GM12878 (cell line): Measurements from ENCODE around the gene MEGF11. TPM values are rescaled to one million over a fixed set of nuclear protein-coding genes. Genes with fewer than 3 reads are reported as not detected.

Experiments
- ATAC-seq: fragments of 200-7000 bp; cut with Tn5 transposase; 3 replicates; pipeline ENCODE4 v1.9.1; 2020; ENCODE audit warnings: mild to moderate bottlenecking, moderate library complexity
- BruUV-seq: library from RNA; stranded (reverse); fragments of 400-500 nt; replicated peaks from 2 replicates; lab custom pipeline; 2021; lab: Mats Ljungman, UMichigan
- CTCF ChIA-PET: fragments of 300-600 bp; sonication (Branson Sonifier 250); formaldehyde crosslinking; extraction: SDS; loops from one replicate; lab custom pipeline; 2021; ENCODE audit warnings: inconsistent platforms; lab: Yijun Ruan, JAX
- POLR2A ChIA-PET: fragments of 350-600 bp; formaldehyde crosslinking; extraction: SDS; loops from one replicate; lab custom pipeline; 2021; ENCODE audit warnings: inconsistent platforms; lab: Charles Lee
- RAD21 ChIA-PET: fragments of 300-600 bp; sonication (Branson Sonifier 250); formaldehyde crosslinking; loops from one replicate; lab custom pipeline; 2023; ENCODE audit warnings: antibody characterized with exemption; ENCODE audit not compliant: unreplicated experiment; lab: Charles Lee
- SMC1A ChIA-PET: fragments of 300-600 bp; sonication (Branson Sonifier 250); formaldehyde crosslinking; loops from one replicate; lab custom pipeline; 2023; ENCODE audit not compliant: unreplicated experiment, uncharacterized antibody; lab: Charles Lee
- DNase-seq: peaks from one replicate; pipeline ENCODE4 v3.0.0-alpha.2; 2011; ENCODE audit warnings: low read depth, low spot score
- FAIRE-seq: peaks from 3 replicates; lab custom pipeline; 2011; peaks lifted over from hg19 to GRCh38; lab: Jason Lieb, UNC
- H2AFZ ChIP-seq: 2 replicates; pipeline ENCODE4 v1.6.0; 2011; ENCODE audit warnings: low read depth, low read length, control low read depth; ENCODE audit not compliant: control insufficient read depth
- H3K27ac ChIP-seq: 2 replicates; pipeline ENCODE4 v1.5.1; 2011; ENCODE audit warnings: control low read depth; ENCODE audit not compliant: control insufficient read depth, insufficient read depth
- H3K27me3 ChIP-seq, 2 experiments: replicated peaks in 1 of 2; 2 replicates each; pipeline versions ENCODE4 v1.6.0 to v1.6.1; 2011; ENCODE audit warnings: low read length in 1 of 2; ENCODE audit not compliant: control insufficient read depth in 2 of 2, insufficient read depth in 2 of 2
- H3K36me3 ChIP-seq, 2 experiments: 2 replicates each; pipeline ENCODE4 v1.5.1; 2011; ENCODE audit warnings: low read length in 1 of 2; ENCODE audit not compliant: control insufficient read depth in 2 of 2, insufficient read depth in 2 of 2
- H3K4me1 ChIP-seq: 2 replicates; pipeline ENCODE4 v1.6.1; 2011; ENCODE audit warnings: mild to moderate bottlenecking, low read length, moderate library complexity, mixed read lengths; ENCODE audit not compliant: control insufficient read depth, insufficient read depth
- H3K4me2 ChIP-seq: 2 replicates; pipeline ENCODE4 v1.6.0; 2011; ENCODE audit warnings: control low read depth; ENCODE audit not compliant: control insufficient read depth, insufficient read depth
- H3K4me3 ChIP-seq: fragments of 200-600 bp; sonication (generic); 2 replicates; pipeline ENCODE4 v1.5.1; 2016
- H3K79me2 ChIP-seq: 2 replicates; pipeline ENCODE4 v1.6.0; 2011; ENCODE audit warnings: low read length; ENCODE audit not compliant: control insufficient read depth, insufficient read depth
- H3K9ac ChIP-seq: 2 replicates; pipeline ENCODE4 v1.8.0; 2011; ENCODE audit warnings: low read length, control low read depth, mixed read lengths; ENCODE audit not compliant: control insufficient read depth, insufficient read depth
- H3K9me3 ChIP-seq: replicated peaks from 3 replicates; pipeline ENCODE4 v1.5.1; 2011; ENCODE audit warnings: mild to moderate bottlenecking, low read length; ENCODE audit not compliant: control insufficient read depth, insufficient read depth
- H4K20me1 ChIP-seq: 2 replicates; pipeline ENCODE4 v1.6.0; 2011; ENCODE audit not compliant: control insufficient read depth, insufficient read depth
- ATF2 ChIP-seq: IDR thresholded peaks from 2 replicates; pipeline ENCODE4 v1.6.1; 2012; ENCODE audit warnings: low read length, inconsistent platforms
- BCL11A ChIP-seq: IDR thresholded peaks from 2 replicates; pipeline ENCODE4 v1.6.1; 2011; ENCODE audit warnings: low read depth, low read length
- CHD2 ChIP-seq: IDR thresholded peaks from 2 replicates; pipeline ENCODE4 v1.6.1; 2011; ENCODE audit warnings: low read depth, low read length, improper control_type of control experiment, borderline replicate concordance
- JUND ChIP-seq: IDR thresholded peaks from 2 replicates; pipeline ENCODE4 v1.6.1; 2012; ENCODE audit warnings: low read depth, mild to moderate bottlenecking, low read length, improper control_type of control experiment, moderate library complexity
- LARP7 ChIP-seq: fragments of 450-650 bp; IDR thresholded peaks from 2 replicates; pipeline ENCODE4 v1.6.1; 2017; ENCODE audit warnings: mild to moderate bottlenecking
- MXI1 ChIP-seq: fragments of 150-350 bp; IDR thresholded peaks from 2 replicates; pipeline ENCODE4 v1.6.1; 2011; ENCODE audit warnings: low read depth, mild to moderate bottlenecking, inconsistent platforms, low read length, improper control_type of control experiment
- NFYB ChIP-seq: IDR thresholded peaks from 2 replicates; pipeline ENCODE4 v1.6.1; 2011; ENCODE audit warnings: low read depth, mild to moderate bottlenecking, low read length, improper control_type of control experiment, moderate library complexity; ENCODE audit not compliant: insufficient read depth
- PKNOX1 ChIP-seq: fragments of 450-650 bp; IDR thresholded peaks from 2 replicates; pipeline ENCODE4 v1.6.1; 2016; ENCODE audit warnings: mild to moderate bottlenecking
- POLR2A ChIP-seq: IDR thresholded peaks from 2 replicates; pipeline ENCODE4 v1.6.1; 2011; ENCODE audit warnings: low read depth, mild to moderate bottlenecking, low read length
- POLR2AphosphoS5 ChIP-seq: IDR thresholded peaks from 2 replicates; pipeline ENCODE4 v1.6.1; 2011; ENCODE audit warnings: mild to moderate bottlenecking, low read length, inconsistent platforms
- POU2F2 ChIP-seq: IDR thresholded peaks from 3 replicates; pipeline ENCODE4 v1.6.1; 2011; ENCODE audit warnings: low read depth, mild to moderate bottlenecking, low read length, borderline replicate concordance
- RAD51 ChIP-seq: fragments of 450-650 bp; IDR thresholded peaks from 2 replicates; pipeline ENCODE4 v1.6.1; 2016; ENCODE audit warnings: moderate library complexity, mild to moderate bottlenecking, inconsistent platforms
- SIN3A ChIP-seq: IDR thresholded peaks from 2 replicates; pipeline ENCODE4 v1.6.1; 2012; ENCODE audit warnings: low read depth, low read length, improper control_type of control experiment
- SREBF2 ChIP-seq: IDR thresholded peaks from 2 replicates; pipeline ENCODE4 v1.6.1; 2012; ENCODE audit warnings: mild to moderate bottlenecking, low read length
- STAT1 ChIP-seq: fragments of 450-650 bp; conservative IDR thresholded peaks from 2 replicates; pipeline ENCODE4 v1.6.1; 2014; ENCODE audit warnings: antibody characterized with exemption, mild to moderate bottlenecking
- TAF1 ChIP-seq: IDR thresholded peaks from 2 replicates; pipeline ENCODE4 v1.6.1; 2011; ENCODE audit warnings: mild to moderate bottlenecking, low read depth, low read length, borderline replicate concordance
- USF2 ChIP-seq: IDR thresholded peaks from 2 replicates; pipeline ENCODE4 v1.6.1; 2011; ENCODE audit warnings: low read depth, low read length, improper control_type of control experiment, borderline replicate concordance
- YY1 ChIP-seq: IDR thresholded peaks from 2 replicates; pipeline ENCODE4 v1.6.1; 2011; ENCODE audit warnings: low read depth, mild to moderate bottlenecking, low read length
- ZBTB33 ChIP-seq: fragments of 450-650 bp; IDR thresholded peaks from 2 replicates; pipeline ENCODE4 v1.6.1; 2017; ENCODE audit warnings: mild to moderate bottlenecking
- WGBS: methylation state at CpG from one replicate; pipeline ENCODE4 v1.1.6; 2016; ENCODE audit warnings: low lambda C conversion rate; ENCODE audit not compliant: insufficient replicate concordance, insufficient coverage; ENCODE audit errors: missing lambda C conversion rate; 5-methylcytosine and 5-hydroxymethylcytosine counted together
- in situ Hi-C: fragments of 300-500 bp; cut with MboI; formaldehyde crosslinking; loops from 9 replicates; pipeline ENCODE4 v1.14.3; 2018; ENCODE audit warnings: mixed read lengths
- intact Hi-C: fragments of 100-400 bp; cut with micrococcal nuclease; formaldehyde crosslinking; loops from one replicate; pipeline ENCODE4 v1.14.2; 2022; ENCODE audit not compliant: unreplicated experiment
- polyA plus RNA-seq, 11 experiments: library from polyadenylated mRNA; depleted of rRNA in 4 of 11; unstranded in 6 of 11; stranded (reverse) in 5 of 11; fragments of >200 nt; fragmentation: Nextera tagmentation in 4 of 11; fragmentation: Illumina TruSeq in 1 of 11; extraction: Ambion mirVana in 4 of 11; extraction: Trizol in 1 of 11; gene quantifications; 1 replicate in 1 of 11; 2 replicates in 10 of 11; pipeline versions ENCODE4 v1.2.1 to v1.2.3, GENCODE V29; 2011 to 2016; ENCODE audit warnings: inconsistent platforms in 2 of 11, missing spikeins in 2 of 11, low read depth in 1 of 11
- total RNA-seq, 4 experiments: library from RNA; depleted of rRNA in 3 of 4; stranded (reverse); fragments of >200 nt in 3 of 4; fragmentation: Illumina TruSeq in 1 of 4; extraction: Trizol in 1 of 4; gene quantifications; 2 replicates each; pipeline versions ENCODE4 v1.2.1 to v1.2.3, GENCODE V29; 2013 to 2021

The MEGF11 gene
- total and polyA plus RNA-seq, 10 of the 15 experiments (the other 5 are each of a cell fraction or from before 2014, with no cell fraction given), result 0.03 to 1.7 (median 0.49) TPM

- no peak for FAIRE-seq
- ChIA-PET SMC1A (interaction anchor here (0.6 to 3.8 kb wide), 11 partner anchors 12 to 423 kb away, joined by 3 to 17 read pairs (median 4); partner anchors contain the start of genes DIS3L and INTS14), RAD21 (interaction anchor here (0.9 to 4.0 kb wide), 12 partner anchors 31 to 423 kb away, joined by 3 to 34 read pairs (median 4); partner anchors contain the start of gene DENND4A), CTCF (interaction anchor here (0.8 to 5.4 kb wide), 9 partner anchors 11 to 232 kb away, joined by 3 to 38 read pairs (median 3); no protein-coding TSS in a partner anchor), POLR2A (interaction anchor here (0.7 to 2.9 kb wide), 9 partner anchors 8 to 423 kb away, joined by 3 to 19 read pairs (median 3); no protein-coding TSS in a partner anchor)
- Histone ChIP-seq H3K27ac (peak overlapping the region; percentile 80), H4K20me1 (no peaks in the 10 kb centered on the region), H3K4me3 (peak overlapping the region; percentile 71), H3K4me1 (no peaks in the 10 kb centered on the region), H3K36me3 (peaks cover 0 to 9% of the 10 kb centered on the region in 2 experiments; a peak in 2 of 4 replicates), H3K27me3 (no peaks in the 10 kb centered on the region), H3K9ac (peak overlapping the region; percentile 87), H3K4me2 (peak overlapping the region; percentile 87), H3K79me2 (peaks cover 63% of the 10 kb centered on the region), H2AFZ (peak overlapping the region; percentile 20), H3K9me3 (no peaks in the 10 kb centered on the region)
- TSS peak; percentile 56 for BruUV-seq
- peak; percentile 63 for ATAC-seq
- in situ Hi-C loops (no loop called here), intact Hi-C loops (loop anchor here (5.0 kb wide), 1 partner anchor 79 kb away; the partner anchor contains the start of gene DENND4A)
- no peak for DNase-seq
- WGBS, result 0% methylated on average over 2 of the region's 2 CpGs
- TF ChIP-seq SREBF2 (no peak), CHD2 (no peak), STAT1 (no peak), POLR2AphosphoS5 (peak; percentile 53; the same call in 1 of the 2 replicates), TAF1 (peak; percentile 38; the same call in 1 of the 2 replicates), JUND (no peak), LARP7 (no peak), USF2 (no peak), ATF2 (0 out of 2 replicates have a peak, but pooled peaks have one; percentile 17), PKNOX1 (peak; percentile 84), MXI1 (no peak), SIN3A (0 out of 2 replicates have a peak, but pooled peaks have one; percentile 30), BCL11A (no peak), POLR2A (0 out of 2 replicates have a peak, but pooled peaks have one; percentile 14), YY1 (peak; percentile 85), NFYB (0 out of 2 replicates have a peak, but pooled peaks have one; percentile 44), ZBTB33 (no peak), RAD51 (peak; percentile 10; the same call in 1 of the 2 replicates), POU2F2 (peak; percentile 35; the same call in 1 of the 3 replicates)
Measured at GRCh38 chr15:65870889-65871533, 382.5 kb downstream of the MEGF11 start.
